Osteoblast (primary cell): ENCODE measurements around the gene SMIM27. TPM values are rescaled to one million over a fixed set of nuclear protein-coding genes. Genes with fewer than 3 reads are reported as not detected.

Experiments used
- DNase-seq: peaks from one replicate; pipeline ENCODE4 v3.0.0; 2011; ENCODE audit warnings: low spot score, mixed read lengths; ENCODE audit not compliant: insufficient read length; ENCODE audit errors: missing footprints
- H2AFZ ChIP-seq: 2 replicates; pipeline ENCODE4 v1.6.0; 2011; ENCODE audit warnings: mild to moderate bottlenecking, low read length
- H3K27ac ChIP-seq: 2 replicates; pipeline ENCODE4 v1.5.1; 2011; ENCODE audit warnings: mild to moderate bottlenecking, low read depth, low read length, moderate library complexity
- H3K27me3 ChIP-seq: 2 replicates; pipeline ENCODE4 v1.6.0; 2012; ENCODE audit warnings: mild to moderate bottlenecking, control low read depth, inconsistent platforms, low read length, moderate library complexity; ENCODE audit not compliant: insufficient read depth
- H3K36me3 ChIP-seq: 2 replicates; pipeline ENCODE4 v1.5.1; 2011; ENCODE audit warnings: mild to moderate bottlenecking, low read length, control low read depth, moderate library complexity; ENCODE audit not compliant: insufficient read depth
- H3K4me1 ChIP-seq: 2 replicates; pipeline ENCODE4 v1.5.1; 2011; ENCODE audit warnings: mild to moderate bottlenecking, low read length, control low read depth, moderate library complexity; ENCODE audit not compliant: insufficient read depth
- H3K4me2 ChIP-seq: 2 replicates; pipeline ENCODE4 v1.6.0; 2011; ENCODE audit warnings: mild to moderate bottlenecking, low read length; ENCODE audit not compliant: insufficient read depth
- H3K4me3 ChIP-seq: fragments of 200-600 bp; sonication (generic); 3 replicates; pipeline ENCODE4 v1.5.1; 2012; ENCODE audit warnings: mild to moderate bottlenecking, low read length, inconsistent platforms; ENCODE audit not compliant: insufficient read depth
- H3K79me2 ChIP-seq: 2 replicates; pipeline ENCODE4 v1.6.0; 2012; ENCODE audit warnings: mild to moderate bottlenecking, low read length, control low read depth, inconsistent platforms; ENCODE audit not compliant: insufficient read depth
- H3K9me3 ChIP-seq: 2 replicates; pipeline ENCODE4 v1.5.1; 2011; ENCODE audit warnings: low read depth, low read length, control low read depth
- H4K20me1 ChIP-seq: 2 replicates; pipeline ENCODE4 v1.6.0; 2012; ENCODE audit warnings: mild to moderate bottlenecking, low read length, control low read depth; ENCODE audit not compliant: insufficient read depth
- total RNA-seq: library from RNA; depleted of rRNA; stranded (reverse); fragments of >200 nt; gene quantifications from 2 replicates; pipeline ENCODE4 v1.2.3, GENCODE V29; 2012
- TF ChIP-seq, protein P1 (sequence below): IDR thresholded peaks from 2 replicates; pipeline ENCODE4 v1.5.1; 2011; ENCODE audit warnings: mild to moderate bottlenecking, low read depth, low read length, moderate library complexity; ENCODE audit errors: extremely low read depth

The SMIM27 gene
- total RNA-seq, 1 donor: 1.8 TPM

DNA sequence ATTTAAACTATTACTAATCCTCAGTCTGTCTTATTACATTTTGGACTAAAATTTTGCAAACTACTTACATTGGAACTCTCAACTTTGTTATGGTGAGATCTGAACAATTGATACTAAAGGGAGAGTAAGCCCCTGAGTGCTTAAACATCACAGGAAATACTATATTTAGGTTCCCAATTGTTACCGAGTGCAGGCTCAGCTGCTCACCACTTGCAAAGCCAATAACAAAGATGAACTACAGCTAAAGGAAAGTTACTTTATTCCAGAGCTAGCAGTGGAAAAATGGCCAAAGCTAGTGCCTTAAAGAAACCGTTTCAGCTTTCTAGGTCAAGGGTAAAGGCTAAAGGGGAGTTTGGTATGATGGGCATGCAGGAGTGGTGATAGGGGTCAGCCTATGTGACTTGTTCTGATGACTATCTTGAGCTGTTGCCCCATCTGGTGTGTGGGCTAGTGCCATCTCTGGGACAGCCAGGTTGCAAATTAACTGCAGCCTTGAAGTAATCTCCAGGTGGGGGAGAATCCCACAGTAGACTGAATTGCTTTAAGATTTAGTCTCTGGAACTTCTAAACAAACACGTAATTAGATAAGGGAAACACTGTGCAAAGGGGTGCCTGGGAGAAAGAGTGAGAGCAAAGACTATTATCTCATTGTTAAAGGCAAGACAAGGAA, 28.6 kb downstream of the SMIM27 start:
- peaks cover 12% of the 10 kb centered on the region for H3K4me1 ChIP-seq
- H3K4me2 ChIP-seq: no peak overlapping the region
- no peaks in the 10 kb centered on the region for H3K79me2 ChIP-seq
- H3K27me3 ChIP-seq: no peaks in the 10 kb centered on the region
- H4K20me1 ChIP-seq: no peaks in the 10 kb centered on the region
- no peak overlapping the region for H3K4me3 ChIP-seq
- H2AFZ ChIP-seq: peak overlapping the region; percentile 57
- H3K27ac ChIP-seq: no peak overlapping the region
- DNase-seq: no peak
- no peaks in the 10 kb centered on the region for H3K36me3 ChIP-seq
- TF ChIP-seq, protein P1, sequence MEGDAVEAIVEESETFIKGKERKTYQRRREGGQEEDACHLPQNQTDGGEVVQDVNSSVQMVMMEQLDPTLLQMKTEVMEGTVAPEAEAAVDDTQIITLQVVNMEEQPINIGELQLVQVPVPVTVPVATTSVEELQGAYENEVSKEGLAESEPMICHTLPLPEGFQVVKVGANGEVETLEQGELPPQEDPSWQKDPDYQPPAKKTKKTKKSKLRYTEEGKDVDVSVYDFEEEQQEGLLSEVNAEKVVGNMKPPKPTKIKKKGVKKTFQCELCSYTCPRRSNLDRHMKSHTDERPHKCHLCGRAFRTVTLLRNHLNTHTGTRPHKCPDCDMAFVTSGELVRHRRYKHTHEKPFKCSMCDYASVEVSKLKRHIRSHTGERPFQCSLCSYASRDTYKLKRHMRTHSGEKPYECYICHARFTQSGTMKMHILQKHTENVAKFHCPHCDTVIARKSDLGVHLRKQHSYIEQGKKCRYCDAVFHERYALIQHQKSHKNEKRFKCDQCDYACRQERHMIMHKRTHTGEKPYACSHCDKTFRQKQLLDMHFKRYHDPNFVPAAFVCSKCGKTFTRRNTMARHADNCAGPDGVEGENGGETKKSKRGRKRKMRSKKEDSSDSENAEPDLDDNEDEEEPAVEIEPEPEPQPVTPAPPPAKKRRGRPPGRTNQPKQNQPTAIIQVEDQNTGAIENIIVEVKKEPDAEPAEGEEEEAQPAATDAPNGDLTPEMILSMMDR: no peak
- H3K9me3 ChIP-seq: no peaks in the 10 kb centered on the region

DNA sequence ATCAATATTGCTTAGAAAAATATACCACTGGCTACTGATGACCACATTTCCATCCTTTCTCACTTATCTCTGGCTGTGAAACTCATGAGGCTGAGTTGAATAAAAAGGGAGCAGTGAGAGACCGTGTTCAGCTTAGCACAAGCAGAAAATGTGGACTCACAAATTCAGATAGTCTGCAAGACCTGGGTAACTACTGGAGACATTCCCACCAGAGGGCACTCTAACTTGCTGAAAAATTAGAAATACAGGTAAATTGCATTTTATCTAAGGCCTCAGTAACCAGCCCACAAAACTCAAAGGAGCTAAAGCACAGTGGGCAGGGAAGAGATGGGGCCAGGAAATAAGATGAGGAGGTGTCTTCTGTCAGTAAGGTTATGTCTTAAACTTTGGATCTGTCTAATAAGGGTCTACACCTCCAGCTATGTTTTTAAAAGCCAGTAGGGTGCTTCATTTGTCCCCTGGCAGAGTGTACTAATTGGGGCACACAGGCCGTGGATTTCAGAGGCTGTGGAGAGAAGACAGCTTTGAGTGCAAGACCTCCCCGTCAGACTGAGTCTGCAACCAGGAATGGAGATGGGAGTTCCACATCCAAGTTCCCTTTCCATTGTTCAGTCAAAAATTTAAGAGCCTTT, 29.5 kb downstream of the SMIM27 start:
- Histone ChIP-seq H3K36me3 (no peaks in the 10 kb centered on the region), H3K79me2 (no peaks in the 10 kb centered on the region), H3K4me2 (no peak overlapping the region), H4K20me1 (no peaks in the 10 kb centered on the region), H3K4me3 (no peak overlapping the region), H3K4me1 (peaks cover 12% of the 10 kb centered on the region), H3K27ac (no peak overlapping the region), H2AFZ (no peak overlapping the region), H3K9me3 (no peaks in the 10 kb centered on the region), H3K27me3 (no peaks in the 10 kb centered on the region)
- TF ChIP-seq, protein P1: peak; percentile 65
- no peak for DNase-seq

DNA sequence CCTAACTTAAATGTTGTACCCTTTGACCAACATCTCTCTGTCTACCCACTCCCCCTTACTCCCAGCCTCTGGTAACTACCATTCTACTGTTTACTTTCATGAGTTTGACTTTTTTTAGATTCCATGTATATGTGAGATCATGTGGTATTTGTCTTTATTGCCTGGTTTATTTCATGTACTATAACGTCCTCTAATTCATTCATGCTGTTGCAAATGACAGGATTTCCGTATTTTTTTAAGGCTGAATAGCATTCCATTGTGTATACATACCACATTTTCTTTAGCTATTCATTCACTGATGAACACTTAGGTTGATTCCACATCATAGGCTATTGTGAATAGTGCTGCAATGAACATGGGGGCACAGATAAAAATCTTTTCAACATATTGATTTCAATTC, 32.7 kb downstream of the SMIM27 start:
- H3K36me3 ChIP-seq: no peaks in the 10 kb centered on the region
- no peak for DNase-seq
- H3K9me3 ChIP-seq: no peaks in the 10 kb centered on the region
- H4K20me1 ChIP-seq: no peaks in the 10 kb centered on the region
- no peak overlapping the region for H2AFZ ChIP-seq
- H3K79me2 ChIP-seq: no peaks in the 10 kb centered on the region
- TF ChIP-seq, protein P1: no peak
- H3K27ac ChIP-seq: no peak overlapping the region
- no peak overlapping the region for H3K4me2 ChIP-seq
- no peak overlapping the region for H3K4me3 ChIP-seq
- H3K4me1 ChIP-seq: peaks cover 8% of the 10 kb centered on the region
- H3K27me3 ChIP-seq: no peaks in the 10 kb centered on the region

DNA sequence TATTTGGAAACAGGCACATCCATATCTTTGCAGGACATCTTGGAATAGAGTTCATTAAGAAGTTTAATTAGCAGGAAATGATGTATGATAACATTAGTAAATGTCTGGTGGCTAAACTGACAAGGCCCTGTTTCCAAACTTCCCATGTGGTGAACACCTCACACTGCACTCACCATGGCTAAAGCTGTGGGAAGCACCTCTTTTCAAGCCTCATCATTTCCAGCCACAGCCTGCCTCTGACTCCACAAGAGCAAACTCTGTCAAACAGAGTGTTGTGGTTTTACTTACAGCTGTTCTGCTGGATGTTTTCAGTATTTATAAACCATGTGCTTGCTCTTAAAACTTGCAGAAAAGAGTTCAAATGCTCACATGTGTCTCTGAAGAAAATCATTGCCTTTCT, 35.8 kb downstream of the SMIM27 start:
- no peaks in the 10 kb centered on the region for H3K9me3 ChIP-seq
- H3K4me2 ChIP-seq: no peak overlapping the region
- H3K27me3 ChIP-seq: no peaks in the 10 kb centered on the region
- TF ChIP-seq, protein P1: no peak
- DNase-seq: no peak
- no peaks in the 10 kb centered on the region for H3K79me2 ChIP-seq
- H3K4me1 ChIP-seq: no peaks in the 10 kb centered on the region
- H3K4me3 ChIP-seq: no peak overlapping the region
- H2AFZ ChIP-seq: no peak overlapping the region
- H3K36me3 ChIP-seq: no peaks in the 10 kb centered on the region
- no peaks in the 10 kb centered on the region for H4K20me1 ChIP-seq
- H3K27ac ChIP-seq: no peak overlapping the region
